Measurements from ENCODE around the gene CDKL4. TPM values are rescaled to one million over a fixed set of nuclear protein-coding genes. Genes with fewer than 3 reads are reported as not detected.

The CDKL4 gene
- total and polyA plus RNA-seq, 2 of the 13 experiments (the other 11 are each of a cell fraction or from before 2014, with no cell fraction given): 0.29 to 0.50 TPM

GRCh38 chr2:39138187-39138836 is 105.5 kb downstream of the CDKL4 start (continued):
- TF ChIP-seq ZNF280D (CRISPR knock-in tag; IDR thresholded peaks at IDR 0.05) (peak; percentile 88; the same call in 1 of the 2 replicates), MEIS2 (CRISPR knock-in tag; IDR thresholded peaks at IDR 0.05) (0 out of 2 replicates have a peak, but pooled peaks have one; percentile 45), GTF3A (CRISPR knock-in tag; conservative IDR thresholded peaks at IDR 0.05) (peak; percentile 79; the same call in 1 of the 2 replicates), MLXIP (CRISPR knock-in tag; IDR thresholded peaks at IDR 0.05; ENCODE audit: borderline replicate concordance) (peak; percentile 64; the same call in 1 of the 2 replicates), ZNF570 (CRISPR knock-in tag; IDR thresholded peaks at IDR 0.05; ENCODE audit: borderline replicate concordance) (0 out of 2 replicates have a peak, but pooled peaks have one; percentile 40), CSRNP1 (CRISPR knock-in tag; IDR thresholded peaks at IDR 0.05) (0 out of 2 replicates have a peak, but pooled peaks have one; percentile 36), ZNF800 (CRISPR knock-in tag; IDR thresholded peaks at IDR 0.05) (peak; percentile 56; the same call in 1 of the 2 replicates), ZFP91 (CRISPR knock-in tag; IDR thresholded peaks at IDR 0.05; ENCODE audit: borderline replicate concordance) (peak; percentile 22; the same call in 1 of the 2 replicates), MIER2 (CRISPR knock-in tag; IDR thresholded peaks at IDR 0.05) (peak; percentile 42; the same call in 1 of the 2 replicates), ZNF878 (CRISPR knock-in tag; IDR thresholded peaks at IDR 0.05) (peak; percentile 87; the same call in 1 of the 2 replicates), ASH2L (IDR thresholded peaks at IDR 0.05; ENCODE audit: insufficient read length, low read depth, low read length) (peak; percentile 71), ZSCAN9 (CRISPR knock-in tag; IDR thresholded peaks at IDR 0.05; ENCODE audit: borderline replicate concordance) (peak; percentile 24; the same call in 1 of the 2 replicates), MEF2D (CRISPR knock-in tag; IDR thresholded peaks at IDR 0.05) (peak; percentile 84), HNF4A (CRISPR knock-in tag; IDR thresholded peaks at IDR 0.05) (peak; percentile 82), HOXD1 (CRISPR knock-in tag; IDR thresholded peaks at IDR 0.05) (peak; percentile 43; the same call in 1 of the 2 replicates), ZMYM2 (CRISPR knock-in tag; IDR thresholded peaks at IDR 0.05) (peak; percentile 91; the same call in 1 of the 2 replicates), ZNF629 (CRISPR knock-in tag; conservative IDR thresholded peaks at IDR 0.05) (peak; percentile 67)

Measured in HepG2 (cell line).